Measurements from ENCODE around the gene VAV2.

The VAV2 gene

GRCh38 chr9:133891741-133892140 is 100.4 kb downstream of the VAV2 start:
- no peak for DNase-seq (ENCODE audit: low read depth in 2 of 2)

DNA sequence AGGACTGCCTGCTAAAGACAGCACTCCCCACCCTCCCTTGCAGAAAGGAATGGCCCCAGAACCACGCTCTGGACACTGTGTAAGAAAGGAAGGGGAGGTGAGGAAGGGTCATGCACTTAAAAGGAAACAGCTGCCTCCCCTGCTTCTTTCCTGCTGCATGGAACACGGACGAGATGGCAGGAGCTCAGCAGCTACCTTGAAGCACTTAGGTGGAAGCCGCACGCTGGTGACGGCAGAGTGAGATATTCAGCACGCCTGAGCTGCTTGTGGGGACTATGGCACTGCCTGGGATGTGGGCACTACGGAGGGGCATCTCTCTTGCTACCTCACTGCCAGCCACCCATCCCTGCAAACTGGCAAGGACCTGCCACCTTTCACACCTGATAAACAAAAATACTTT is 101.5 kb downstream of the VAV2 start:
- DNase-seq (ENCODE audit: low read depth in 2 of 2), result no peak

GRCh38 chr9:133889584-133890301 is 102.4 kb downstream of the VAV2 start:
- no peak for DNase-seq (ENCODE audit: low read depth in 2 of 2)

DNA sequence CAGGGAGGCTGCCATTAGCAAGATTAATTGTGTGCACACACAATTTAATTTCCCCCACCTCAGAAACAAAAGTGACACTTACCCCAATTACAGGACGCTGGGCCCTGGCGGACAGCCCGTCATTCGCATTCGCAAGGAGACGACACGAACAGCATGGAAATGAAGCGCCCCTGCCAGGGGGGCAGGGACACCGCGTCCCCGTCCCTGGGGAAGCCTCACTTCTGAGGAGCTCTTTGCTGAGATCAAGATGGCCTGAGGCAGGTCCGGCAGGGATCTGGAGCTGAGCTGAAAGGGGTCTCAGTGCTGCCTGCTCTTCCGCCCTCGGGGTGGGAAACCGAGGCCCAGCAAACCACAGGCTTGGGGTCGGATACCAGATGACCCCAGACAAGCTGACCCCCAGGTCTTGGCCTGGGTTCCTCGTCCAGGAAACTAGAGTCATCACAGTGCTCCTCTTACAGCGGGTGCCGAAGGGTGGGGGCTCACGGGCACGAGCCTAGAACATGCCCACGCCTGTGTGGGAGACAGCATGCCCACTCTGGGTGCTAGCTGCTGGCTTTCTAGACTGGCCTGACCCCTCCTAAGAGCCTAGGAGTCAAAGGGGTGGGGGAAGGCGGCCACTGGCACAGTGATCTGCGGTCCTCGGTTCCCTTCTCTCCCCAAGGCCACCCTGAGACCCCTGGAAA is 103.2 kb downstream of the VAV2 start:
- no peak for DNase-seq (ENCODE audit: low read depth in 2 of 2)

DNA sequence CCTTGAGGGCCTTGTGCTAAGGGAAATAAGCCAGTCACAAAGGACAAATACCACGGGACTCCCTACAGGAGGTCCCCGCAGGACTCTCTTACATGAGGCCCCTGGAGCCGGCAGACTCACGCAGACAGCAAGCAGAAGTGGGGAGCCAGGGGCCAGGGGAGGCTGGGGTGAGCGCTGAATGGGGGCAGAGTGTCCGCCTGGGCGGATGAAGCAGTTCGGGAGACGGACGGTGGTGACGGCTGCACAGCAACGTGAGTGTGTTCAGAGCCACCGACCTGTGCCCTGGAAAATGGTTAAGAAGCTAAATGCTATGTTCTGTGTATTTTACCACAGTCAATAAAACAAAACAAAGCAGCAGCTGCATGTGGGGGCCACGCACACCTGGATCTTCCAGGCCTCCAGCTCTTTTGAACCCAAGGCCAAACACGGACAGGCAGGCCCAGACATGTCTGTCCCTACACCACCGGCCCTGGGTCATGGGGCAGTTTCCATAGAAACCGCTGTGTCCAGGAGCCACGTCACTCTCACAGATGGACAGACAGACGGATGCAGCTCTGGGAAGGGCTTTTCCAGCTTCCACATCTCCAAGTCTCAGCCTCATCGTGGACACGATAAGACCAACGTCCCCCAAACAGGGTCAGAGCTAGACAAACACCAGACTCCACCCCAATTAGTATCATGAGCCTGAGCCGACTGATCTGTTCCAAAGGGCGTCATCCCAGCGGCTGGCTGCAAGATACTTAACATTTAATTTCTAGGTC is 103.9 kb downstream of the VAV2 start:
- DNase-seq (ENCODE audit: low read depth in 2 of 2), result no peak

GRCh38 chr9:133887540-133888047 is 104.5 kb downstream of the VAV2 start:
- DNase-seq (ENCODE audit: low read depth in 2 of 2), result no peak

DNA sequence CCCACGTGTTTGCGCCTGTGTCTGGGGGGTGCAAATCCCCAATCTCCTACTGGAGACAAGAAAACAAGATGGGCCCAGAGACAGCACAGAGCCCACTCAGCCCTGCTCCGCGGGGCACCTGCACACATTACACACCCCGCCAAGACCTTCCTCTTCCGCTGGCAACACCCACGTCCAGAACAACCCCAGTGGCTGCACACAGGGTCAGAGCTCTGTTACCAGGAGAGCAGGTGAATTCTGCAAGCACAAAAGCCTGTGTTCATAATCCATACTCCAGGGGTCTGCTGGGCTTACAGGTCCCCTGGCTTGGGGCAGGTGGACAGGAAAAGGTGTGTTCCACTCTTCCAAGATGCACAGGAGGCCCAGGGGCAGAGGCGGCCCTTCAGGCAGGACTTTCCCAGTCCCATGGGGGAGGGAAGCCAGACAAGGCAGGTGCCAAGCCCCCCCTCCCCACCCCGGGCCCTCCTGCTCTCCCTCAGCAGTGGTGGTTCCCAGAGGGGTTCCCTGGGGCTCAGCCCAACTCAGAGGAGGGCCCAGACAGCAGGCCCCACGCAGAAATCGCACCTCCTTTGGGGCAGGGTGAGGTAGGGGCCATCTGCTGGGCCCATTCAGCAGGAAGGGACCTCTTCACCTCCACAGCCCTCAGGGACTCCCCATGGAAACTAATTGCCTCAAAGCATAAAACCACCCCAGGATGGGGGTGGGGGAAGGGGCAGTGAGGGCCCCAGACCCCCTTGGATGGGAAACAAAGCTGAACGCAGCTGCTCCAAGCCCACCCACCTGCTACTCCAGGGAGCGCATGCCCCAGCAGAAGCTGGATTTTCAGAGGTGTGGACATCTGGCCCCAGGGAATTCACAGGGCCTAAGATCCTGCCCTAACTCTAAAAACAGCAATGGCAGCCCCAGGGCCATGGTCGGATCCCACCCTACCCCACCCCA is 105.3 kb downstream of the VAV2 start:
- DNase-seq (ENCODE audit: low read depth in 2 of 2), result no peak

- DNase-seq (ENCODE audit: low read depth in 2 of 2), result no peak
Observed at GRCh38 chr9:133884907-133885744, 107.0 kb downstream of the VAV2 start.

GRCh38 chr9:133882849-133883755 is 109.0 kb downstream of the VAV2 start:
- DNase-seq (ENCODE audit: low read depth in 2 of 2), result no peak

DNA sequence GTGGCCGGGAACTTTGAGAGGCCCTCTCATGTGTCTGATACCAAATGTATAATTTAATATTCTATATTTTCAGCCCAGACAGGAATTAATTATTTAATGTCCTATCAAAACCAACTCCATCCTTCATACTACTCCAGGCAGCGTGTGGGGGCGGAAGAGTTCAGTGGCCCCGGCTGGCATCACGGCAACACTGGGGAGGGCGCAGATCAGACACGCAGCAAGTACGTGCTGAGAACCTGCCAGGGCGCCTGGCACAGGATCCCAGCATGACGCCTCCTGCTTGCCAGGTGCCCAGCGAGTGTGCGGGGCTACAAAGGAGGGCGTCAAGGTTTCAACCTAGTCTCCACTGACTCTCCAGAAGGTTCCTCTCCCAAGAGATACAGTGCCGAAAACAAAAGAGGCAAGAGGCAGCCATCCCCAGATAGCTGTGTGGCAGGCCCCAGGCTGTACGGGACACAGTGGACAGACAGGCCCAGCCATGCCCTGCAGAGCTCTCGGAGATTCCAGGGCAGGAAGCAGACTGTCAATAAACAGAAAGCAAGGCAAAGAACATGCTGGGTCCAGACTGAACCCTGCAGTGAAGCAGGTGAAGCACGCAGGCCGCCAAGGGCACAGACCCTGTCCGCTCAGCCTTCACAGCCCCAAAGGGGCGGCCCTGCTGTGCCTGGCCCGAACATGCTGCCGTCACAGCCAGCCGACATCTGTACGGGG is 110.3 kb downstream of the VAV2 start:
- no peak for DNase-seq (ENCODE audit: low read depth in 2 of 2)

DNA sequence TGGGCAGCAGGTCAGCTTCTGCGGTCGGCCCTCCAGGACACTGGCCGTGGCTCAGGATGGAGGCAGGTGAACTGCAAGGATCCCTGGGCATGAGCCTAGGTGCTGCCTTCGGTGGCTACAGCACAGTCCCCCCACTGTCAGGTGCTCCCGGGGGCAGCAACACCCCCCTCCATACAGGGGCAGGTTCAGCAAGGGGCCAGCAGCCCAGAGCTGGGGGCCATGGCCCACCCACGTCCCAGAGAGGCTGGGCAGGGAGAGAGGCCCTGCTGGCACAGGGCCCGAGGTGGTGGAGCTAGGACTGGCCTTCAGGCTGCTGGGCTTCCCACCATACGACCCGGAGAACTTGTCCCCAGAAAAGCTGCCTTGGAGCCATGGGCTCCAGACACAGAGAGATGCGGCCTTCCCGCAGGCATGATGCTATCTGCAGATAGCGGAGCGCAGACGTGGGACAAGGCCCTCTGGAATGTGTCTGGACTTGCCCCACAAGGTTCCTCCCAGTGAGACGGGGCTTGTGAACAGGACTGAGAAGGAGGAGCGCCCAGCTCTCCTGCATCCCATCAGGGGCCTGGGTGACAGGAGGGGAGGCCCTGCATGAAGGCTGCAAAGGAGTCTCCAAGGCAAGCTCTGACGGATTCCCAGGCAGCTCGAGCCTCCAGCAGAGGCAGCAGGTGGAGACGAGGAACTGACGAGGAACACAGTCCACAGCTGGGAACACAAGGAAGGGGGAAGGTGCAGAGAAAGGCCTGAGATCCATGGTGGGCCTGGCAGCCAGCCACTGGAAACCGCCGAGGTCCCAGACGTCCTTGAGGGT is 111.1 kb downstream of the VAV2 start:
- no peak for DNase-seq (ENCODE audit: low read depth in 2 of 2)

- no peak for DNase-seq (ENCODE audit: low read depth in 2 of 2)
Observed at GRCh38 chr9:133880136-133880535, 112.0 kb downstream of the VAV2 start.

DNA sequence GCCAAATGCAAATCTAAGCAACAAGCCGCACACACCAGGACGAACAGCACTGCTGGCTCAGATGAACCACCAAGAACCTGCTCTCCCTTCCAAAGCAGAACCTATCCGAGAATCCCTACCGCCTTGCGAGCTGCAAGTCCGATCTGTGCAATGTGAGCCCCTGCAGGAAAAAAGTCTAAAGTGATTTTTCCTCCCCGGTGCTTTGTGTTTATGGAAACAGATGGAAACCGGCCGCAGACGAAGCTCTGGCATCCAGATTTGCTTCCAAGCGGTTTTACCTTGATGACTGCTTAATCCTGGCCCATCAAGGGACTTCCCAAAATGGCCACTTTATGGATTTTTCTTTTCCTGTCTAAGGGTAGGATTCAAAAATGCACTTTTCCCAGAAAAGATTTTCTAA is 112.5 kb downstream of the VAV2 start:
- DNase-seq (ENCODE audit: low read depth in 2 of 2), result no peak

GRCh38 chr9:133878402-133878801 is 113.7 kb downstream of the VAV2 start:
- DNase-seq (ENCODE audit: low read depth in 2 of 2), result no peak

- no peak for DNase-seq (ENCODE audit: low read depth in 2 of 2)
Observed at GRCh38 chr9:133877967-133878366, 114.2 kb downstream of the VAV2 start.

DNA sequence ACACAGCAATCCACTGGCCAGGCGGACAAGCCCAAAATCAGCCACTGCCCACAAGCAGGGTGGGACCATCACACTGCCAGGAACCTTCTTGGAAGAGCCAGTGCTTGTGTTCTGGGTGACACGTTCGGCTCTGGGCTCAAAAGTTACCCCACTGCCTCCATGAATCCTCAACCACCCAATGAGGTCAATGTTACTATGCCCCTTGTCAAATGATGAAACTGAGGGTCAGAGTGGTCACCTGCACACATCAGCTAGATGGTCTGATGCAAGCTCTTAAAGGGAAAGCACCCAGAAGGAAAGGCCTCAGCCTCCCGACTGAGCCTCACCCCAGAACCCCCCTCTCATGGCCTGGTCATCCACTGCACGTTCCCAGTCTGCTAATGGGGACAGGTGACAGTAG is 114.8 kb downstream of the VAV2 start:
- no peak for DNase-seq (ENCODE audit: low read depth in 2 of 2)

- DNase-seq (ENCODE audit: low read depth in 2 of 2), result no peak
Observed at GRCh38 chr9:133876836-133877235, 115.3 kb downstream of the VAV2 start.

- no peak for DNase-seq (ENCODE audit: low read depth in 2 of 2)
Observed at GRCh38 chr9:133876144-133876543, 116.0 kb downstream of the VAV2 start.

All from fibroblast of skin of left quadriceps (primary cell).